Vagina (tissue), 2 donors: ENCODE measurements around the gene EPN1. TPM values are rescaled to one million over a fixed set of nuclear protein-coding genes. Genes with fewer than 3 reads are reported as not detected.

ENCODE experiments used
- DNase-seq, 2 donors: peaks; one replicate each; pipeline ENCODE4 v3.0.0-alpha.2; 2017; ENCODE audit errors: extremely low spot score in 2 of 2
- H3K27ac ChIP-seq: fragments of 200-600 bp; sonication (generic); one replicate; pipeline ENCODE4 v1.5.1; 2019
- H3K27me3 ChIP-seq: fragments of 200-600 bp; sonication (generic); one replicate; pipeline ENCODE4 v1.5.1; 2019
- H3K36me3 ChIP-seq, 2 donors: fragments of 200-600 bp; sonication (generic); one replicate each; pipeline ENCODE4 v1.5.1; 2017 to 2019
- H3K4me1 ChIP-seq: fragments of 200-600 bp; sonication (generic); one replicate; pipeline ENCODE4 v1.5.1; 2019
- H3K4me3 ChIP-seq, 2 donors: fragments of 200-600 bp; sonication (generic); 1 replicate in 1 of 2; 2 replicates in 1 of 2; pipeline ENCODE4 v1.5.1; 2016 to 2019
- H3K9me3 ChIP-seq: fragments of 200-600 bp; sonication (generic); one replicate; pipeline ENCODE4 v1.5.1; 2019
- POLR2A ChIP-seq, 2 donors: fragments of 450-650 bp; IDR thresholded peaks; one replicate each; pipeline ENCODE4 v1.6.1; 2017; ENCODE audit warnings: antibody characterized with exemption in 2 of 2, mild to moderate bottlenecking in 2 of 2, moderate library complexity in 2 of 2
- POLR2AphosphoS5 ChIP-seq, 2 donors: sonication (generic); formaldehyde crosslinking; IDR thresholded peaks; one replicate each; pipeline ENCODE4 v1.9.0; 2017; ENCODE audit warnings: antibody characterized with exemption in 2 of 2, mild to moderate bottlenecking in 2 of 2, low read depth in 1 of 2; ENCODE audit not compliant: insufficient read depth in 1 of 2
- intact Hi-C: fragments of 100-400 bp; cut with DNase I; formaldehyde crosslinking; loops from one replicate; pipeline ENCODE4 v1.15.1; 2023
- total RNA-seq: library from RNA; depleted of rRNA; stranded (reverse); fragments of >200 nt; gene quantifications from one replicate; pipeline ENCODE4 v1.2.3, GENCODE V29; 2016
- TF ChIP-seq, protein P1 (sequence below), 3 experiments: fragments of 450-650 bp in 2 of 3; fragments of 200-600 bp in 1 of 3; sonication (generic) in 1 of 3; IDR thresholded peaks; one replicate each; pipeline ENCODE4 v1.5.1; 2017 to 2019; ENCODE audit warnings: antibody characterized with exemption in 3 of 3, mild to moderate bottlenecking in 2 of 3, moderate library complexity in 2 of 3

Gene EPN1
- total RNA-seq, 1 donor from 2014 or later = 43.7 TPM

DNA sequence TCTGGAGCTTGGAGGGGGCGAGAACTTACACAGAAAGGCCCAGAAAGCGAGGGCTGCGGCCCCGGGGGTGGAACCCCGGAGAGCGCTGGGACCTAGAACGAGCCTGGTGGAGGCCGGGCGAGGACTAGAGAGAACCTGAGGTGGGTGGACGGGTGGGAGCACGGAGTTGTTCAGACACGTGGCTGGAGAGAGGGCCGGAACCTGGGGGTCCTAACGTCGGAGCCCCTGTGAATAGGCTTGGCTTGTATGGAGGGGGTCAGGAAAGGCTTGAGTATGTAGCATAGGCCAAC is 31.2 kb upstream of the EPN1 start:
- peaks cover 69% of the 10 kb centered on the region for H3K4me1 ChIP-seq
- H3K9me3 ChIP-seq = no peaks in the 10 kb centered on the region
- peak overlapping the region; percentile 97 for H3K27ac ChIP-seq
- intact Hi-C loops = no loop called here
- peak overlapping the region; percentile 57 to 83 for H3K4me3 ChIP-seq
- peaks cover 0 to 11% of the 10 kb centered on the region in 2 donors for H3K36me3 ChIP-seq
- H3K27me3 ChIP-seq = no peaks in the 10 kb centered on the region
- TF ChIP-seq POLR2A (IDR thresholded peaks at IDR 0.05) (no peak), POLR2AphosphoS5 (IDR thresholded peaks at IDR 0.05; ENCODE audit: insufficient read depth in 1 of 2, low read depth in 1 of 2) (no peak)
- TF ChIP-seq, protein P1, sequence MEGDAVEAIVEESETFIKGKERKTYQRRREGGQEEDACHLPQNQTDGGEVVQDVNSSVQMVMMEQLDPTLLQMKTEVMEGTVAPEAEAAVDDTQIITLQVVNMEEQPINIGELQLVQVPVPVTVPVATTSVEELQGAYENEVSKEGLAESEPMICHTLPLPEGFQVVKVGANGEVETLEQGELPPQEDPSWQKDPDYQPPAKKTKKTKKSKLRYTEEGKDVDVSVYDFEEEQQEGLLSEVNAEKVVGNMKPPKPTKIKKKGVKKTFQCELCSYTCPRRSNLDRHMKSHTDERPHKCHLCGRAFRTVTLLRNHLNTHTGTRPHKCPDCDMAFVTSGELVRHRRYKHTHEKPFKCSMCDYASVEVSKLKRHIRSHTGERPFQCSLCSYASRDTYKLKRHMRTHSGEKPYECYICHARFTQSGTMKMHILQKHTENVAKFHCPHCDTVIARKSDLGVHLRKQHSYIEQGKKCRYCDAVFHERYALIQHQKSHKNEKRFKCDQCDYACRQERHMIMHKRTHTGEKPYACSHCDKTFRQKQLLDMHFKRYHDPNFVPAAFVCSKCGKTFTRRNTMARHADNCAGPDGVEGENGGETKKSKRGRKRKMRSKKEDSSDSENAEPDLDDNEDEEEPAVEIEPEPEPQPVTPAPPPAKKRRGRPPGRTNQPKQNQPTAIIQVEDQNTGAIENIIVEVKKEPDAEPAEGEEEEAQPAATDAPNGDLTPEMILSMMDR (IDR thresholded peaks at IDR 0.05) = no peak
- no peak for DNase-seq

DNA sequence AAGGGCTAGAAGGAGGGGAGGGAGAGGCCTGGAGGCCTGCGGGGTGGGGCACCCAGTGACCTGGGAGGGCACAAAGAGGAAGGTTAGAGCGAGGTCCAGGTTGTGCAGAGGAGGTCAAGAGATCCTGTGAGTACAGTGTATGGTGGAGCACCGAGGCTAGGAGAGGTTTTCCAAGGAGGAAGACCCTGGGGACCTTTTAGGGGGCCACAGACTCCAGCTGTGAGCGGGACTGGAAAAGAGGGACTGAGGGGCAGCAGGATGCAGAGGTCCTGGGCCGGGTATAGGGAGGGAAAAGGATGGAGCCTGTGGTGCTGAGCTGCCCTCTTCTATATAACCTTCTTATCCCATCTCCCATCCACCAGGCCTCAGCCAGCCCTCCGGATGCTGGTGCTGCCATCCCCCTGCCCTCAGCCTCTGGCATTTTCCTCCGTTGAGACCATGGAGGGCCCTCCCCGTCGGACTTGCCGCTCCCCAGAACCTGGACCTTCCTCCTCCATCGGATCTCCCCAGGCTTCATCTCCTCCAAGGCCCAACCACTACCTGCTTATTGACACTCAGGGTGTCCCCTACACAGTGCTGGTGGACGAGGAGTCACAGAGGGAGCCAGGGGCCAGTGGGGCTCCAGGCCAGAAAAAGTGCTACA is 30.7 kb upstream of the EPN1 start:
- Histone ChIP-seq H3K36me3 (peaks cover 0 to 11% of the 10 kb centered on the region in 2 donors), H3K27ac (peak overlapping the region; percentile 97), H3K27me3 (no peaks in the 10 kb centered on the region), H3K4me3 (peak overlapping the region; percentile 57 to 83), H3K4me1 (peaks cover 70% of the 10 kb centered on the region), H3K9me3 (no peaks in the 10 kb centered on the region)
- no peak for DNase-seq
- TF ChIP-seq, protein P1 (IDR thresholded peaks at IDR 0.05) = no peak
- TF ChIP-seq POLR2A (IDR thresholded peaks at IDR 0.05) (no peak), POLR2AphosphoS5 (IDR thresholded peaks at IDR 0.05; ENCODE audit: insufficient read depth in 1 of 2, low read depth in 1 of 2) (no peak)
- intact Hi-C loops = no loop called here

- Histone ChIP-seq H3K27ac (no peak overlapping the region), H3K4me1 (peaks cover 66% of the 10 kb centered on the region), H3K9me3 (no peaks in the 10 kb centered on the region), H3K36me3 (peaks cover 0 to 11% of the 10 kb centered on the region in 2 donors), H3K4me3 (no peak overlapping the region), H3K27me3 (no peaks in the 10 kb centered on the region)
- intact Hi-C loops = no loop called here
- TF ChIP-seq POLR2A (IDR thresholded peaks at IDR 0.05) (no peak), POLR2AphosphoS5 (IDR thresholded peaks at IDR 0.05; ENCODE audit: insufficient read depth in 1 of 2, low read depth in 1 of 2) (no peak)
- TF ChIP-seq, protein P1 (IDR thresholded peaks at IDR 0.05) = no peak
- DNase-seq = no peak
Measured at GRCh38 chr19:55644842-55645511, 30.0 kb upstream of the EPN1 start.

GRCh38 chr19:55645512-55645881 is 29.5 kb upstream of the EPN1 start:
- H3K36me3 ChIP-seq = peaks cover 0 to 11% of the 10 kb centered on the region in 2 donors
- no peak for TF ChIP-seq POLR2A (IDR thresholded peaks at IDR 0.05)
- no peak for TF ChIP-seq POLR2AphosphoS5 (IDR thresholded peaks at IDR 0.05; ENCODE audit: insufficient read depth in 1 of 2, low read depth in 1 of 2)
- TF ChIP-seq, protein P1 (IDR thresholded peaks at IDR 0.05) = no peak
- H3K9me3 ChIP-seq = no peaks in the 10 kb centered on the region
- intact Hi-C loops = no loop called here
- peaks cover 61% of the 10 kb centered on the region for H3K4me1 ChIP-seq
- no peak overlapping the region for H3K4me3 ChIP-seq
- DNase-seq = no peak
- no peaks in the 10 kb centered on the region for H3K27me3 ChIP-seq
- H3K27ac ChIP-seq = no peak overlapping the region
